Thoracic aorta (tissue), 2 donors: Measurements from ENCODE around the gene SLC14A1. TPM values are rescaled to one million over a fixed set of nuclear protein-coding genes. Genes with fewer than 3 reads are reported as not detected.

Source experiments
- ATAC-seq: fragments of 150-250 bp; one replicate; pipeline ENCODE4 v1.8.0; 2017; ENCODE audit warnings: low read depth; ENCODE audit not compliant: insufficient number of reproducible peaks, low FRiP score
- DNase-seq: peaks from one replicate; pipeline ENCODE4 v3.0.0-alpha.2; 2020; ENCODE audit warnings: low spot score
- H3K27ac ChIP-seq, 2 donors: fragments of 200-600 bp; sonication (generic); 1 replicate in 1 of 2; 2 replicates in 1 of 2; pipeline ENCODE4 v1.5.1; 2016; ENCODE audit warnings: mild to moderate bottlenecking in 2 of 2, moderate library complexity in 2 of 2
- H3K27me3 ChIP-seq: fragments of 200-600 bp; sonication (generic); replicated peaks from 2 replicates; pipeline ENCODE4 v1.6.0; 2016; ENCODE audit warnings: mild to moderate bottlenecking; ENCODE audit not compliant: insufficient read depth
- H3K36me3 ChIP-seq: fragments of 200-600 bp; sonication (generic); one replicate; pipeline ENCODE4 v1.5.1; 2016
- H3K4me1 ChIP-seq, 2 donors: fragments of 200-600 bp; sonication (generic); 1 replicate in 1 of 2; 2 replicates in 1 of 2; pipeline versions ENCODE4 v1.5.1 to v1.6.0; 2016; ENCODE audit warnings: low read depth in 2 of 2, mild to moderate bottlenecking in 1 of 2; ENCODE audit not compliant: control insufficient read depth in 1 of 2
- H3K4me3 ChIP-seq: fragments of 200-600 bp; sonication (generic); 2 replicates; pipeline ENCODE4 v1.5.1; 2016; ENCODE audit warnings: mild to moderate bottlenecking
- H3K9me3 ChIP-seq: fragments of 200-600 bp; sonication (generic); 2 replicates; pipeline ENCODE4 v1.5.1; 2016
- total RNA-seq, 2 donors: library from RNA; depleted of rRNA; stranded (reverse); fragments of >200 nt; gene quantifications; one replicate each; pipeline versions ENCODE4 v1.1.0 to v1.2.3, GENCODE V29; 2016
- TF ChIP-seq, protein P1 (sequence below): fragments of 200-600 bp; sonication (generic); IDR thresholded peaks from one replicate; pipeline ENCODE4 v1.5.1; 2019; ENCODE audit warnings: antibody characterized with exemption

Gene SLC14A1
- total RNA-seq, 2 donors from 2014 or later, result 76.3 to 86.2 TPM

DNA sequence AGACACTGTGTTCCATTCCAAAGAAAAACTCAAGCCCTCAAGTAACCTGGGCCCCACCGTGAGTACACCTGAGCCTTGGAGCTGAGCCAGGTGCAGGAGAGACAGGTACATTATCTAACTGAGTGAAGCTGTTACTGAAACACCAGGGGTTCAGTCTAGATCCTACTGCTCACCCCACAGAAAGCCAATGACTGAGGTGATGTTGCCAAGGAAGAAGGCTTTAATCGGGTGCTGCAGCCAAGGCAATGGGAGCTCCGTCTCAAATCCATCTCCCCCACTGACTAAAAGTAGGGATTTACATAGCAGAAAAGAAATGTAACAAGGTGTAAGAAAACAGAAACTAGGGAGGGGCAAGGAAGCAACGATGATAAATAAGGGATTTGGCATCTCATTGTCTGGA lies 15.2 kb upstream of the SLC14A1 start:
- no peak overlapping the region for H3K27ac ChIP-seq
- no peak overlapping the region for H3K4me3 ChIP-seq
- H3K4me1 ChIP-seq, result no peaks in the 10 kb centered on the region
- DNase-seq, result no peak
- TF ChIP-seq, protein P1, sequence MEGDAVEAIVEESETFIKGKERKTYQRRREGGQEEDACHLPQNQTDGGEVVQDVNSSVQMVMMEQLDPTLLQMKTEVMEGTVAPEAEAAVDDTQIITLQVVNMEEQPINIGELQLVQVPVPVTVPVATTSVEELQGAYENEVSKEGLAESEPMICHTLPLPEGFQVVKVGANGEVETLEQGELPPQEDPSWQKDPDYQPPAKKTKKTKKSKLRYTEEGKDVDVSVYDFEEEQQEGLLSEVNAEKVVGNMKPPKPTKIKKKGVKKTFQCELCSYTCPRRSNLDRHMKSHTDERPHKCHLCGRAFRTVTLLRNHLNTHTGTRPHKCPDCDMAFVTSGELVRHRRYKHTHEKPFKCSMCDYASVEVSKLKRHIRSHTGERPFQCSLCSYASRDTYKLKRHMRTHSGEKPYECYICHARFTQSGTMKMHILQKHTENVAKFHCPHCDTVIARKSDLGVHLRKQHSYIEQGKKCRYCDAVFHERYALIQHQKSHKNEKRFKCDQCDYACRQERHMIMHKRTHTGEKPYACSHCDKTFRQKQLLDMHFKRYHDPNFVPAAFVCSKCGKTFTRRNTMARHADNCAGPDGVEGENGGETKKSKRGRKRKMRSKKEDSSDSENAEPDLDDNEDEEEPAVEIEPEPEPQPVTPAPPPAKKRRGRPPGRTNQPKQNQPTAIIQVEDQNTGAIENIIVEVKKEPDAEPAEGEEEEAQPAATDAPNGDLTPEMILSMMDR, result no peak
- peaks cover 5% of the 10 kb centered on the region for H3K9me3 ChIP-seq
- ATAC-seq, result no peak
- H3K36me3 ChIP-seq, result no peaks in the 10 kb centered on the region
- H3K27me3 ChIP-seq, result no peaks in the 10 kb centered on the region

DNA sequence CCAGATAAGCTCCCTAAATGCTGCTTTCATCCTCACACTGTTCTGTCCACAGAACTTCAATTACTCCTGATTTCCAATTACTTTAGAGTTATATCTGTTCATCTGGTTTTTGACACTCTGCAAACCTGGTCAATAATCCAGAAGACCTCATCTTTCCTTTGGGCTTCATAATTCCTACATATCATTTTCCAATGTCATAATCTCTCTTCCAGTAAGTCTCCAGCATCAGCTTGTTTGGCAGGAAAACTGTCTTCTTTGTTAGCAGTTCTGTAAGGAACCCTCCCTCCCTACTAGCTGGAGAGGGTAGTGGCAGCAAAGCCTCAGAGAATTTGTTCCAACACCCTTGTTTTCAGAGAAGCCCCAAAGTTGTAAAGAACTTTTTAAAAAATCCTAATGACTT lies 11.9 kb upstream of the SLC14A1 start:
- Histone ChIP-seq H3K36me3 (no peaks in the 10 kb centered on the region), H3K27ac (no peak overlapping the region), H3K4me3 (no peak overlapping the region), H3K9me3 (peaks cover 5% of the 10 kb centered on the region), H3K27me3 (no peaks in the 10 kb centered on the region), H3K4me1 (no peaks in the 10 kb centered on the region)
- TF ChIP-seq, protein P1, result no peak
- ATAC-seq, result no peak
- DNase-seq, result no peak

DNA sequence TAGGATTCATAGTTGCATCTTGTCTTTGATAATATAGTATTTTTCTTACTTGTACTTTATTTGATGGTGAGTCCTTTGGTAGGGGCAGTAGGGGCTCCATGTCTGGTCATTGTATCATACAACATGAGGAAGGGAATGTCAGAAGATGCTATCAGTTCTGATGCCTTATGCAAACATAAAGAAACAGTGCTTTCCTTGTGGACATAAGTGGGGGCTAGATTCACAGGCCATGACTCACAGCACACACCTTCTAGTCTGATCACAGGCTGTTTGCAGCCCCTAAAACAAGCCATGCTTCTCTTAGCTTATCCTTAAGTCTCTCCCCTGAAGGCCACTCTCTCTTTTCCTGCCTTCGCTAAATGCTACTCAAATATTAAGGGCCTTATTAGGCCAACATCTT lies 10.7 kb upstream of the SLC14A1 start:
- H3K4me1 ChIP-seq, result no peaks in the 10 kb centered on the region
- H3K27me3 ChIP-seq, result no peaks in the 10 kb centered on the region
- no peaks in the 10 kb centered on the region for H3K36me3 ChIP-seq
- H3K9me3 ChIP-seq, result peaks cover 5% of the 10 kb centered on the region
- ATAC-seq (no peak), DNase-seq (no peak)
- TF ChIP-seq, protein P1, result no peak
- H3K4me3 ChIP-seq, result no peak overlapping the region
- H3K27ac ChIP-seq, result no peak overlapping the region

DNA sequence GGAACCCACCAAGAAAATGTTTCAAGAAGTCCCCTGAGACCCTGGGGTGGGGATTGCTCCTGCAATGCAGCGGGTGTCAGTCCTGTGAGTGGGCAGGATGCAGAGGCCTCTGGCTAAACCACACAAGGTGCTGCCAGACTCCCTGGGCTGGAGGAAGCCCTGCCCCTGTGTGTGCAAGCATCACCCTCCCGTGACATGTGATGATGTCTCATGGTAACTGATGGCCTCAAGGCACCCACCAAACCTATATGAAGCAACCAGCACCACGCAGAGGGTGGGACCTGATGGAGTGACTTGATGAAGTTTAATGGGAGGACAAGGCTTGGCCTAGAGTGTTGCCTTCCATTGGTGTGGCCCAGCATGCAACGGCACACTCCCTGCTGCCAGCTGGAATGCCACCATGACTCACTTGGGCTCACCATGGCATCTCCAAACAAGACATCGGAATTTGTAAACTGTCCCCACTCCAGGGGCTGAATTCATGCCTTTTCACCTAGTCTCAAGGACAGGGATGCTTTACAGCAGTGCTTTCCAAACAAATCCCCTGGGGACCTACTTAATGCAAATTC lies 8.7 kb upstream of the SLC14A1 start:
- ATAC-seq (no peak), DNase-seq (no peak)
- no peaks in the 10 kb centered on the region for H3K4me1 ChIP-seq
- TF ChIP-seq, protein P1, result no peak
- H3K9me3 ChIP-seq, result no peaks in the 10 kb centered on the region
- no peak overlapping the region for H3K4me3 ChIP-seq
- no peak overlapping the region for H3K27ac ChIP-seq
- H3K36me3 ChIP-seq, result no peaks in the 10 kb centered on the region
- no peaks in the 10 kb centered on the region for H3K27me3 ChIP-seq

DNA sequence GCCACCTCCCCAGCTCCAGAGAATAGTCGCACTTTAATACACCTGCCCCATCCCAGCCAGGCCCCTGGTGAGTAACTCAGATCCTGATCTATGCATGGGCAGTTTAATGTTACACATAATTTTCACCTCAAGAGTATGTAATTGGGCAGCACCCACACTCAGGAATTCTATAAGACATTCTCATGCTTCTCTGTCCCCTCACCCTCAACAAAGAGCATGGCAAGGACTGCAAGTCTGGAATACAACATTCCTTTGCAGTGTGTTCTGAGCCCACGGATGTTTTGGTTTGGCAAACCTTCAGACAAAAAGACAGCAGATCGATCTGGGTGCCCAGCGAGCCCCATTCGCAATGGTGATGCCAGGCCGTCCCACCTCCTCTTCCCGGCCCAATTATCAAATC lies 4.9 kb upstream of the SLC14A1 start:
- H3K4me1 ChIP-seq, result peaks cover 0 to 12% of the 10 kb centered on the region in 2 donors
- TF ChIP-seq, protein P1, result no peak
- H3K4me3 ChIP-seq, result no peak overlapping the region
- ATAC-seq (no peak), DNase-seq (no peak)
- no peaks in the 10 kb centered on the region for H3K27me3 ChIP-seq
- no peaks in the 10 kb centered on the region for H3K36me3 ChIP-seq
- H3K9me3 ChIP-seq, result no peaks in the 10 kb centered on the region
- no peak overlapping the region for H3K27ac ChIP-seq
